ENCODE results near the gene CSNK2A1. TPM values are rescaled to one million over a fixed set of nuclear protein-coding genes. Genes with fewer than 3 reads are reported as not detected.

Gene CSNK2A1
- total RNA-seq, 4 donors from 2014 or later, result 86.0 to 96.7 (median 90.3) TPM

- no peak for TF ChIP-seq CTCF (IDR thresholded peaks at IDR 0.05)
- TF ChIP-seq POLR2A (IDR thresholded peaks at IDR 0.05), result no peak
- intact Hi-C loops (cut with DNase I; ENCODE audit: low total_unique reads), result no loop called here
- WGBS, 2 donors, result 90 to 95% methylated on average over 7 of the region's 7 CpGs
- H3K4me3 ChIP-seq (ENCODE audit: low read depth, poor library complexity, severe bottlenecking), result no peak overlapping the region
- DNase-seq (ENCODE audit: low spot score in 2 of 2), result no peak
Observed at GRCh38 chr20:507006-507758, 36.4 kb downstream of the CSNK2A1 start.

- 76 to 85% methylated on average over 3 of the region's 3 CpGs for WGBS, 2 donors
- intact Hi-C loops (cut with DNase I; ENCODE audit: low total_unique reads), result no loop called here
- TF ChIP-seq POLR2A (IDR thresholded peaks at IDR 0.05), result no peak
- TF ChIP-seq CTCF (IDR thresholded peaks at IDR 0.05), result no peak
- H3K4me3 ChIP-seq (ENCODE audit: low read depth, poor library complexity, severe bottlenecking), result no peak overlapping the region
- no peak for DNase-seq (ENCODE audit: low spot score in 2 of 2)
Observed at GRCh38 chr20:504632-505075, 38.9 kb downstream of the CSNK2A1 start.

DNA sequence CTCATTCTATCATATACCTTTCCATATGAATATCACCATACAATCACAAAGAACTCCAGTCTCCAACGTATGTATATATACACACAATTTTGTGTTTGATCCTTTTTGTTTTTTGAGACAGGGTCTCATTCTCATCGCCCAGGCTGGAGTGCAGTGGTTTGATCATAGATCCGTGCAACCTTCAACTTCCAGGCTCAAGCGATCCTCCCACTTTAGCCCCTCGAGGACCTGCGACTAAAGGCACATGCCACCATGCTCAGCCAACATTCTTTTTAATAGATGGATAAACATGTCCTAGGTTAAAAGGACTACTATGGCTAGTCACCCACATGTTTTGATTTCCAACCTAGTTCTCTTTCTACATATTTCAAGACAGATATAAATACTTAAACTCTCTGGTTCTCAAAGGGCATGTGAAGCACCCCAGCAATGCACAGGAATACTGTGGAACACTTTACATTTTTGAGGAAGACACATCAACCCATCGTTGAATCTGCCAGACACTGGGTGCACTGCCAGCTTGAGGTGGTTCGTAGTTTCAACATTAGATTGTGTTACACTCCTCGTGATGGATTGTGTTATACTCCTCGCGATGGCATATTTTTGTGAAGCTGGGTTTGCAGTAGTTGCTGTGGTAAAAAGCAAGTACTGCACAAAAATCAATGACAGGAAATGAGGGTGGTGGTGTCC lies 40.4 kb downstream of the CSNK2A1 start:
- 96 to 97% methylated on average over 11 of the region's 11 CpGs for WGBS, 2 donors
- intact Hi-C loops (cut with DNase I; ENCODE audit: low total_unique reads), result no loop called here
- TF ChIP-seq CTCF (IDR thresholded peaks at IDR 0.05) (no peak), POLR2A (IDR thresholded peaks at IDR 0.05) (no peak)
- H3K4me3 ChIP-seq (ENCODE audit: low read depth, poor library complexity, severe bottlenecking), result no peak overlapping the region
- no peak for DNase-seq (ENCODE audit: low spot score in 2 of 2)

GRCh38 chr20:497979-498378 lies 45.6 kb downstream of the CSNK2A1 start:
- intact Hi-C loops (cut with DNase I; ENCODE audit: low total_unique reads), result no loop called here
- no peak overlapping the region for H3K4me3 ChIP-seq (ENCODE audit: low read depth, poor library complexity, severe bottlenecking)
- DNase-seq (ENCODE audit: low spot score in 2 of 2), result no peak
- WGBS, 2 donors, result 94 to 99% methylated on average over 2 of the region's 2 CpGs
- TF ChIP-seq CTCF (IDR thresholded peaks at IDR 0.05), result no peak
- no peak for TF ChIP-seq POLR2A (IDR thresholded peaks at IDR 0.05)

DNA sequence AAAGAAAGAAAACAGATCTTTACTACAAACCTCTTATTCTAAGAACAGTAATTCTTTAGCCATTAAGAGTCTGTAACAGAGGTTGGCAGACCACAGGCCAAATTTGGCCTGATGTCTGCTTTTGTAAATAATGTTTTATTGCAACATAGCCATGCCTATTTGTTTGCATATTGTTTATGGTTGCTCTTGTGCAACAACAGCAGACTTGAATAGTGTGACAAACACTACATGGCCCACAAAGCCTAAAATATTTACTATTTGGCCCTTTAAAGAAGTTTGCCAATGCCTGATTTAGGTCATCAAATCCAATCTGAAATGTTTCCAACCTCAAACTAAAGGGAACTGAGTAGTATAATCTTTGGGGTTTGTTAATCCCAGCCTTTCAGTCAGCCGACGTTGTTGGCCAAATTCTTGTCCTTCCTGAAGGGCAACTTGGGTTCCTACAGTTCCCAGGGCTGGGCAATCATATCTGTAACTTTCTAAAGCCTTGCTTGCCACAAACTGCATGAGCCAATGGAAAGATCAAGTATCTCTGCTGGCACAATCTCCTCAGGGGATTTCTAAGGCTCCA lies 47.4 kb downstream of the CSNK2A1 start:
- no peak for TF ChIP-seq POLR2A (IDR thresholded peaks at IDR 0.05)
- TF ChIP-seq CTCF (IDR thresholded peaks at IDR 0.05), result no peak
- no peak for DNase-seq (ENCODE audit: low spot score in 2 of 2)
- WGBS, 2 donors, result 35 to 38% methylated on average over 2 of the region's 2 CpGs

More for the DNA sequence above, 47.4 kb downstream of the CSNK2A1 start:
- intact Hi-C loops (cut with DNase I; ENCODE audit: low total_unique reads), result no loop called here
- no peak overlapping the region for H3K4me3 ChIP-seq (ENCODE audit: low read depth, poor library complexity, severe bottlenecking)
